HUES48 (cell line): Measurements from ENCODE around the gene MYORG.

Experiments
- H3K27ac ChIP-seq: one replicate; pipeline ENCODE4 v1.7.0; 2013; ENCODE audit warnings: low read depth, low read length, inconsistent platforms
- H3K27me3 ChIP-seq: 2 replicates; pipeline ENCODE4 v1.6.1; 2013; ENCODE audit warnings: mild to moderate bottlenecking, low read length; ENCODE audit not compliant: control insufficient read depth, insufficient read depth
- H3K36me3 ChIP-seq: 2 replicates; pipeline ENCODE4 v1.6.1; 2013; ENCODE audit warnings: low read length; ENCODE audit not compliant: control insufficient read depth, insufficient read depth
- H3K4me1 ChIP-seq: 2 replicates; pipeline ENCODE4 v1.6.1; 2013; ENCODE audit warnings: mild to moderate bottlenecking, low read length; ENCODE audit not compliant: control insufficient read depth, insufficient read depth
- H3K4me3 ChIP-seq: 2 replicates; pipeline ENCODE4 v1.5.1; 2013; ENCODE audit warnings: mild to moderate bottlenecking, low read depth, low read length
- H3K9ac ChIP-seq: 2 replicates; pipeline ENCODE4 v1.6.1; 2013; ENCODE audit warnings: mild to moderate bottlenecking, low read depth, low read length, moderate library complexity
- H3K9me3 ChIP-seq: 2 replicates; pipeline ENCODE4 v1.6.1; 2013; ENCODE audit warnings: low read length; ENCODE audit not compliant: control insufficient read depth, insufficient read depth

The MYORG gene

DNA sequence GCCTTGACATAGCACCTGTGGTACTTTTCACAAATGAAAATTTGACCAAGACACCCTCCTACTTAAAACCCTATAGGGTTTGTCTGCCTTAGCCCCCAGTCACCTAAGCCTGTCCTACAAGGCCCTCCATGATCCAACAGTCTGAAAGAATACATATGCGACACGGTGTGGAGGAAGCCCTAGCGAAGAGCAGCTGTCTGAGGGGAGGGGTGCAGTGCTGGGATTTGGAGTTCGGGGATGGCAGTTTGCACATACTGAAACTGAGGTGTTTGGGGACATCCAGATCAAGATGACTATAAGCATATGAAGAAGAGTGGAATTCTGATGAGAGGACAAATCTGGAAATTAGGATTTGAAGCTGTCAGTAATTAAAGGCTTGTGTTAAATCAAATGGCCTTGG lies 7.2 kb upstream of the MYORG start:
- H3K27ac ChIP-seq, result no peak overlapping the region
- H3K9ac ChIP-seq, result no peak overlapping the region
- no peaks in the 10 kb centered on the region for H3K9me3 ChIP-seq
- peaks cover 32% of the 10 kb centered on the region for H3K27me3 ChIP-seq
- no peaks in the 10 kb centered on the region for H3K36me3 ChIP-seq
- H3K4me3 ChIP-seq, result no peak overlapping the region
- peaks cover 11% of the 10 kb centered on the region; the same call in 1 of the 2 replicates for H3K4me1 ChIP-seq

DNA sequence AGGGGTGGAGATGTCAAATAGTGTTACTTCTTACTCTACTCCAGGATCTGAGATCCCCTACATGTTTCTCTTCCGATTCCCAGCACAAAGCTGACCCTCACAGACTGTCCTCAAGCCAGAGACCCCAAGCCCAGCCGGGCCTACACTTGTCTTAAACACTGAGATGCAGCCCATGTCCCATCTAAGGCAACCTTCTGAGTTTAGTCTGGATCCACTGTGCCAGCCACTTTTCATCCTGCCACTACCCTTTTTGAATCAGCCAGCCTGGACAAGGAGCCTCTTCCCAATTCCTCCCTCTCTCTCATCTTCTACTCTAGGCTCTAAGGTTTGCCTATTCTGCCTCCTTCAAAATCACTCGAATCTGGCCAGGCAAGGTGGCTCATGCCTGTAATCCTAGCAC lies 6.2 kb upstream of the MYORG start:
- Histone ChIP-seq H3K9me3 (no peaks in the 10 kb centered on the region), H3K36me3 (no peaks in the 10 kb centered on the region), H3K9ac (no peak overlapping the region), H3K4me1 (peaks cover 11% of the 10 kb centered on the region; the same call in 1 of the 2 replicates), H3K27me3 (peaks cover 32% of the 10 kb centered on the region), H3K4me3 (no peak overlapping the region), H3K27ac (no peak overlapping the region)

DNA sequence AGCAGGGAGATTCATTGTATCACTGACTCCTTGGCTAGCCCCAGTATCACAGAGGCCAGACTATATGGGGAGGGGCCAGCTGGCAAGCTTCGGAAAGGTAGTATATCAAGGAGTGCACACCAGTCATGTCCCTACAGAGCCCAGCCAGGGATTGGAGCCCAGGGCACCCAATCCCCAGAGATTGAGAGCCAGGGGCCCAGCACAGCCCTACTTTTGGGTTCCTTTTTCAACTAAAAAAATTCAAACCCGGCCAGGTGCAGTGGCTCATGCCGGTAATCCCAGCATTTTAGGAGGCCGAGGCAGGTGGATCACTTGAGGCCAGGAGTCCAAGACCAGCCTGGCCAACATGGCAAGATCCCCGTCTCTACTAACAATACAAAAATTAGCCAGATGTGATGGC lies 5.4 kb upstream of the MYORG start:
- Histone ChIP-seq H3K4me1 (peaks cover 11% of the 10 kb centered on the region; the same call in 1 of the 2 replicates), H3K9me3 (no peaks in the 10 kb centered on the region), H3K4me3 (no peak overlapping the region), H3K27me3 (peaks cover 32% of the 10 kb centered on the region), H3K36me3 (no peaks in the 10 kb centered on the region), H3K9ac (no peak overlapping the region), H3K27ac (no peak overlapping the region)

DNA sequence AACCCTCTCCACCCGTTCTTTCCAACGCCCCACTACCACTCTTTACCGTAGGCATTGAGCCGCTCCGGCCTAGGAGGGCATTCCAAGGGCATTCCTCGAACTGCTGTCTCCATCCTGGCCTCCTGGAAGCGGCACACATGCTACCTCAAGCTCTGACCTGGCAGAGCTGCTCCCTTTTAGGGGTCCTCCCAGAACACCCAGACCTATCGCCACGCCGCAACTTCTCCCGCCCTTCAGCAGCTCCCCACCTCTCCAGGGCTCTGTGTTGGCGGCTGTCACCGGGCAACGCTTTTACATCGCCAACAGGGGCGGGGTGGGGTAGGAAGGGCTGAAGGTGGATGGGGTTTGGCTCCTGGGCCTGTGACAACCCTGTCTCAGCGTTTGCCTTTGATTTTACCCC lies 4.6 kb upstream of the MYORG start:
- 0 out of 2 replicates have a peak overlapping the region, but pooled peaks have one; percentile 18 for H3K9ac ChIP-seq
- no peaks in the 10 kb centered on the region for H3K36me3 ChIP-seq
- peak overlapping the region; percentile 82 for H3K4me3 ChIP-seq
- H3K4me1 ChIP-seq, result peaks cover 11% of the 10 kb centered on the region; the same call in 1 of the 2 replicates
- H3K27me3 ChIP-seq, result peaks cover 32% of the 10 kb centered on the region
- H3K9me3 ChIP-seq, result no peaks in the 10 kb centered on the region
- H3K27ac ChIP-seq, result no peak overlapping the region

DNA sequence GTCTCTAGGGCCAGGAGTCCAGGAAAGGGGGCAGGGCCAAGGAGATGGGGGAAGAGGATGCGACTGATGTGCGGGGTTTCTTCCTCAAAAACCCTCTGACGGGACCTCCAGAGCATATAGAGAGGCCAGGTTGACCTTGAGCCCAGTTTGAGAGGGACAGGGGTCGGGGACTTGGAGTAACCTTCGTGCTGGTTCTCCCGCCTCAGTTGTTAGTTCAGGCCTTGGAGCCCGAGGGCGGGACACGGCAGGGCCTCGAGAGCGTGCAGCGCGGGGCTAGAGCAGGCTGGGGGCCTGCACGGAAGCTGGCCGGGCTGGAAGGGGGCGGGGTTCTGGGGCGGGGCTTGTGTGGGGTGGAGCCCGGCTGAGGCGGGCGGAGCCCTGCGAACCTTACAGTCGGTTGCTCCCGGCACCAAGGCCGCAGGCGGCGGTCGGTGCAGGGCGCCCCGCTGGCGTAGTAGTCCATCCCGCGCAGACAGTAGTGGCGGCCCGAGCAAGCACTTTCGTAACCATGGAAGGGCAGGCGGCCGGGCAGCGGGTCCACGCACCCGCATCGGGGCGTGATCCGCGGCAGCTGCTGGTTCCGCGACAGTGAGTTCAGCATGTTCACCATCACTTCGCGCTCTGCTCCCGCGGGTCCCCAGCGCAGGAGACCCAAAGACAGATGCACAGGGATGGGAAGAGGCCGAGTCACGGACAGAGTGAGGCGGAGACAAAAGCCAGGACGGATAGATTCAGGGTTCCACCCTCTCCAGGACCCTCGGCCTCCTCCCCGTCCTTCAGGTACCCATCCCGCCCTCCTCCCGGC lies 4.0 kb upstream of the MYORG start:
- Histone ChIP-seq H3K9ac (0 out of 2 replicates have a peak overlapping the region, but pooled peaks have one; percentile 18), H3K36me3 (no peaks in the 10 kb centered on the region), H3K9me3 (no peaks in the 10 kb centered on the region), H3K27ac (no peak overlapping the region), H3K4me1 (peaks cover 15% of the 10 kb centered on the region; the same call in 1 of the 2 replicates), H3K27me3 (peaks cover 35% of the 10 kb centered on the region), H3K4me3 (peak overlapping the region; percentile 82)

DNA sequence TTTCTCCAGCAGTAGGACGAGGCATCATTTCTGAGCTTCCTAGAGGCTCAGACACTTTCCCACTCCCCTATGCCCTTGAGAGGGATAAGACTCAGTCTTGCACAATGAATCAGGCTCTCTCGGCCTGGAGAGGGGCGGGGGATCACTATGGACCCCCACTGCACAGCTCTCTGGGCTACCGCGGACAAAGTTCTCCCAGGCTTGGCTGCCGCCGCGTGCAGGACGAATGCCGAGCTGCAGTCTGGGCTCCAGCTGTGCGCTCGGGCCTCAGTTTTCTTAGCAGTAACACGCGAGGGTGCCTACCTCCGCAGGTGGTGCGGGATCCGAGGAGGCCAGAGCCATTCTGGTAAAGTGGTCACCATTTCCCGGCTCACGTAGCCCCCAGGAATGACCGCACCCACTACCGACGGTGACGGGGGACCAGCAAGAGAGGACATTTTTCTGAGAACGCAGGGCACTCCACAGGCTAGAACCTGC lies 3.4 kb upstream of the MYORG start:
- H3K4me3 ChIP-seq, result peak overlapping the region; percentile 82
- no peaks in the 10 kb centered on the region for H3K9me3 ChIP-seq
- no peak overlapping the region for H3K27ac ChIP-seq
- peaks cover 20% of the 10 kb centered on the region for H3K4me1 ChIP-seq
- no peaks in the 10 kb centered on the region for H3K36me3 ChIP-seq
- peaks cover 40% of the 10 kb centered on the region for H3K27me3 ChIP-seq
- H3K9ac ChIP-seq, result no peak overlapping the region

DNA sequence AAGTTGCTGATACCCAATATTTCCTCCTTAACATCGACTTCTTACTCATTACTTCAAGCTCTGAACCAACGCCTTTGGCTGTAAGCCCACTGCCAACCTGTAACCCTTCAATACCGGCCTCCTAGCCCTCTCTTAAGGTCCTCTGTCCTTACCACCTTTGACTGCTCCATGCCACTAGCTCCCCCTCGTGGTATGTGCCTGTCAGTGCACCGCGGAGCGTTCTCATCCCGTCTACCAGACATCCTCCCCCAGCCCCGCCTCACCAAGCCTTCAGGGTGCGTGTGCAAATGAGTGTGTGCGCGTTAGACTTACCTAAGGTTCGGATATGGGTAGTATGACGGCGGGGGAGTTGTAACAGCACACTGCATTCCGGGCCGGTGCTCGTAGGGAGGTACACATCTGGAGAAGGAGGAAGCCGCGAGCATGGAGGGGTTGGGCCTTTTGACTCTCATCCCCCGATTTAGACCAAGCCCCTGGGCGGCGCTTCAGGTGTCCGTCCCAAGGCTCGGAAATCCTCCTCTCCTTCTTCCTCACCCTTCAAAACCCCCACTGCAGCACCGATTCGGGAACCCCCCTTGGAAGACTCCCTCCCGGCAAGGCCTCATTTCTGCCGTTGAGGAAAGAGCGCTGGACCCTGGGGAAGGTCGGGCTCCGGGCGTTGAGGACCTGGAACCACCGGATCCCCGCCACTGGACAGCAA lies 2.8 kb upstream of the MYORG start:
- peaks cover 40% of the 10 kb centered on the region for H3K27me3 ChIP-seq
- H3K27ac ChIP-seq, result no peak overlapping the region

DNA sequence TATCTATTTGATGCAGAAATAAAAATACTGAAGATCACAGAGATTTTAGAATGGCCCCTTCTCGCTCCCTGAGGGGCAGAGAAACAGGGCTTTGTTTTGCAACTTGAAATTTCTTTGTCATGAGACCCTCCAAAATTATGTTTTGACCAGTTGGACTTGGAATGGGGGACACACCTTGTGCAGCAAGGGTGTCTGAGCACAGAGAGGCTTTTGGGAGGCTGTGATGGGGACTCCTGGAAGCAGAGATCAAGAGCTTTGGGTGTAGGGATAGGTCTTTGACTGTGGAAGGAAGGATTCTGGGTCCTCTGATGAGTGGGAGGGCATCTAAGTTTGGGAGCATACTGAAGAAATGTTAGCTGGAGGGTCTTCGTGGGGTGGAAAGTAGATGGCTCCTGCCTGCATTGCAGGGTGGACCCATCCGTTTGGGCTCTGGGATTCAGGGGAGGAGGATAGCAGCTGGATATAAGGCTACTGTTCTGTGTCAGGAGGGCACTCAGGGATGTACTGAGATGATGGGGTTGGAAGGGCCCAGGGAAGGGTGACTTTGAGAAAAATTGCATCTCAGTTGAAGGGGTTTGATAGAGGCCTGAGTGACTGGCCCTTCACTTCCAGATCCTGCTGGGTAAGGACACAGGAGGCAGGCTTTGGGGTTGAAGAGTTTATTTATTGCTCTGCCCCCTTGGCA lies 1.8 kb upstream of the MYORG start:
- Histone ChIP-seq H3K36me3 (no peaks in the 10 kb centered on the region), H3K27ac (no peak overlapping the region), H3K27me3 (peaks cover 40% of the 10 kb centered on the region), H3K9me3 (no peaks in the 10 kb centered on the region), H3K4me1 (peaks cover 24% of the 10 kb centered on the region), H3K9ac (no peak overlapping the region), H3K4me3 (no peak overlapping the region)

More for the DNA sequence above, 2.8 kb upstream of the MYORG start:
- no peaks in the 10 kb centered on the region for H3K36me3 ChIP-seq
- H3K4me3 ChIP-seq, result peak overlapping the region; percentile 82
- no peak overlapping the region for H3K9ac ChIP-seq
- no peaks in the 10 kb centered on the region for H3K9me3 ChIP-seq
- peaks cover 24% of the 10 kb centered on the region for H3K4me1 ChIP-seq

DNA sequence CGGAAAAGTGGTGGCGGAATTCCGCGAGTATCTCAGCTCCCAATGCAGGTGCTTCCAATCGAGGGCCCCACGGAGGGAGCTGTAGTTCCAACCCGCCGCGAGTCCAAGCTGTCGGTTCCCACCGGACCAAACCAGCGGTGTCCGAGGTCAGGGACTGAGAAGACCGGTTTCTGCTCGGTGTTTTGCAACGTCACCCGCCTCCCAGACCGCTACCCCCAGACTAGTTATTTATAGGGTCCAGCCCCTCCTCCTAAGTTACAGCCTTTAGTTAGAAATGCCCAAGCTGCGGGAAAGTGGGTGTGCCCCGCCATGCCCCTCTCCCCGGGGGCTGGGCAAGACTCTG lies 677 bp upstream of the MYORG start:
- H3K27ac ChIP-seq, result no peak overlapping the region
- H3K27me3 ChIP-seq, result peaks cover 33% of the 10 kb centered on the region
- H3K9ac ChIP-seq, result peak overlapping the region; percentile 21; the same call in 1 of the 2 replicates
- H3K4me3 ChIP-seq, result peak overlapping the region; percentile 72
- H3K4me1 ChIP-seq, result peaks cover 24% of the 10 kb centered on the region
- H3K9me3 ChIP-seq, result no peaks in the 10 kb centered on the region
- H3K36me3 ChIP-seq, result no peaks in the 10 kb centered on the region

DNA sequence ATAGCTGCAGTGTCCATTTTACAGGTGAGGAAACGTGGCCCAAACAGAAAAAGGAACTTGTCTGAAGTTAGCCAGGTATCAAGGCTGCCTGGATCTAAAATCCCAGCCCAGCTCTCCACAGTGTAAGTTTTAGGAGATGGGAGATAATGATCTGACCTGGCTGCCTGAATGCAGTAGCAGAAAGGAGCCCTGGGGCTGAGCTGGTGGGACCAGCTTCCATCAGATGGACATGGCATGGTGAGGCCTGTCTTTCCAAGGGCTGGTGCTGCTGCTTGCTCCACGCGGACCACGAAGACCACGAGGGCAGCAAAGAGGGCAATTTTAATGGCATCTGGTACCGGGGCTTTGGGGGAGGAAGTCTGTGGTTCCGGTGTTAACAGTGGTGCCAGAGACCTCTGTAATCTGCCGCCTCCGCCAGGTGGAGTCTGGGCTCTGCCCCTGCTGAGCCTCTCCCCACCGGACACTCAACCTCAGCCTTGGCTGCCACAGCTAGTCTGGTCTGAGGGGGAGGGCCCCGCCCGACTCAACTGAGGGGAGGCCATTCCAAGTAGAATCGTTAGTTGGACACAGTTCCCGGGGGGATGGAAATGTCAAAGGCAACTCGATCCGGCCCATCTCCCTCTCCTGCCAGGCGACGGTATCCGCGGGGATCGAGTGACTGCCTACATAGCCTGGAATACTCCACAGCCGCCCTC lies 650 bp downstream of the MYORG start:
- Histone ChIP-seq H3K27me3 (peaks cover 21% of the 10 kb centered on the region), H3K4me3 (peak overlapping the region; percentile 72), H3K27ac (peak overlapping the region; percentile 70), H3K9me3 (no peaks in the 10 kb centered on the region), H3K4me1 (peaks cover 21% of the 10 kb centered on the region), H3K36me3 (0 out of 2 replicates have a peak, but pooled peaks cover 5% of the 10 kb centered on the region), H3K9ac (no peak overlapping the region)
